Islet of Langerhans (tissue), 1 donor: ENCODE results near the gene TTC9.
"Not testable (repeated sequence)": the region's sequence is repeated elsewhere in the genome, so short reads cannot be mapped to it uniquely, and the experiment has no call there.

Experiments used
- FAIRE-seq: peaks from one replicate; lab custom pipeline; 2011; peaks lifted over from hg19 to GRCh38; lab: Jason Lieb, UNC

TTC9 gene

DNA sequence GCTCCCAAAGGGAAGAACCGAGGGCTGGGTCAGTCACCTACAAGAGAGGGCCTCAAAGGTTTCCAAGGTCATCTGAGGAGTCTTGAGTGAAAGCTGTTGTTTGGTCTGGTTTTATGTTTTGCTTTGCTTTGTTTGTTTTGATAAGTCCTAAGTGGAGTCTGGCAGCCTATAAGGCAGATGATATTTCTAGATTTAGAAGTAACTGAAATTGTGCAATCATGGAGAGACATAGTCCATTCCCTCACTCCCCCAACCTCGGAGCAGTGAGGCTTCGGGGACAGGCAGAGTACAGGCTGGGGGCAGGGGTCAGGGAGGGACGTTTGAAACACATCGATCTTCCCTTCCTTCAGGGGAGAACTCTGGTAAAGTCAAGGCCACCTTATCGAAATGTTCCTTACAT is 42.3 kb downstream of the TTC9 start:
- no peak for FAIRE-seq

GRCh38 chr14:70685474-70686197 is 43.9 kb downstream of the TTC9 start:
- FAIRE-seq = no peak

GRCh38 chr14:70692210-70692609 is 50.5 kb downstream of the TTC9 start:
- FAIRE-seq = no peak

DNA sequence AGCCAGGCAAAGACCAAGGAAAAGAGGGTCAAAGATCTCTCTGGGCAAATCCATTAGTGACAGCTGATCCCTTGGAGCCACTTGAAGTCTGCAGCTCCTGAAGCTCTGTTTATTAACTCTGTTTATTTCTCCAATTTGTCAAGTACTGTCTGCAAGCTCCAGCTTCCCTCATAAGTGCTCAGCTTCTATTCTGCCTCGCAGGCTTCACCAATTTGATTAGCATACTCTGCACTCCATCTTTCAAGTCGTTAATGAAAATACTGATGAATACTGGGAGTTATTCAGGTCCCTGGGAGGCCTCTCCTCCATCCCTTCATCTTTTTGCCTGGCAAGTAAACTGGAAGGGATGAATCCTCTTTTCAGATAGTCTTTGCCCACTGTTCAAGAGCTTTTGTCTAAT is 54.3 kb downstream of the TTC9 start:
- FAIRE-seq = no peak

DNA sequence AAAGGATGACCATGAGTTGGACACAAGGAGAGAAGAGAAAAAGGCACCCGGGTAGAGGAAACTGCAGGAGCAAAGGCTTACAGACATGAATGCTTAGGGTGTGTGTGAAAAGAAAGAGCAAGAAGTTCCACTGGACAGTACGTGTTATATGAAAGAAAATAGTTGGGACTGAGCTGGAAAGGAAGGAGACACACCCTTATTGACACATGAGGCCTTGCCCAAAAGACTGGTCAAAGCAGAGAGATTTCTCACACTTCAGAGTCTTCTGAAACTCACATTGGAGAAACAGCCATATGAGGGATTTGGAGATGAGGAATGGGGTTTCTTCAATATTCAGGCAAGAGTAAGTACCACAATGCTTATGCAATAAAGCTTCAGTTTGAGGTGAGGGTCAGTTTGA is 56.0 kb downstream of the TTC9 start:
- FAIRE-seq = no peak

DNA sequence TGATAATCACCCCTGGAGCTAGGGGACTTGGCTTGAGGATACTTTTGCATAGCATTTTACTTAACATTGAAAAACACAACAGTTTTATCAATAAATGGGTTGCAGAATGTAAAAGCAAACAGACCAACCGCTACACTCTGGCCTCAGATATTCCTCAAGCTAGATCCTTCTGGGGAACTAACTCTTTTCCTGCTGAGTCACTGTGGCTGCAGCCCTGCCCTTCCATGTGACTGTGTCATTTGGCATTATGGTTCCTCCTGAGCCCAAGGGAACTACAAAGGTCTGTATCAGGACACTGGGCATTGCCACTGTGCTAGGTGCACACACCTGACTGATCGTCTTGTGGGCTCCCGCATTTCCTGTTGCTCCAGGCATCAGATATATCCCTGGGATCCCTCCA is 56.6 kb downstream of the TTC9 start:
- FAIRE-seq = no peak

- FAIRE-seq = no peak
These were observed 57.9 kb downstream of the TTC9 start for GRCh38 chr14:70699646-70700045.

- FAIRE-seq = no peak
These were observed 59.4 kb downstream of the TTC9 start for GRCh38 chr14:70700955-70701585.

DNA sequence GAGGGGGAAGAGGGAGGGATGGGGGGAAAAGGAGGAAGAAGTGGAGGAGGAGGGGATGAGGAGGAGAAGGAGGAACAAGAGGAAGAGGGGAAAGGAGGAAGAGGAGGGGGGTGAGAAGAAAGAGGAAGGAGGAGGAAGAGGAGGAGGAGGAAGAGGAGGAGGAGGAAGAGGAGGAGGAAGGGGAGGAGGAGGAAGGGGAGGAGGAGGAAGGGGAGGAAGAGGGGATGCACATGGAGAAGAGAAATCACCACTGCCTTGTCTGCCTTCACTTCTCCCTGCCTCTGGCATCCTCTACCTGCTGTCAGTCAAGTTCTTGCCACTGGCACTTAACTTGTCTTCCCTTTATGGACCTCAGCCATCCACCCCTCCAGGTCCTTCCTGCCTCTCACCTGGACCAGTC is 59.9 kb downstream of the TTC9 start:
- no peak for FAIRE-seq

DNA sequence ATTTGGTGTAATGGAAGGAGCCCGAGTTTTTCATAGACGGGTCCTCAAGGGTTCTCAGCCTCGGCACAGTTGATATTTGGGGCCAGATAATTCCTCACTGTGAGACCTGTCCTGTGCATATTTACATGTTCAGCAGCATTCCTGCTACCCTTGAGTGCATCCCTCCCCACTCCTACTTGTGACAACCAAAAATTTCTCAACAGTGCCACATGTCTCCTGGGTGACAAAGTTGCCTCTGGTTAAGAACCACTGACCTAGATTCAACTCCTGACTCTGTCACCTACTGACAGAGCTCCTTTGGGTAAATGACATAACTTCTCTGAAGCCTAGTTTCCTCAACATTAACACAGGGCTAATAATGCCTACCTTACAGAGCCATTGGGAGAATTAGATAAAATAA is 60.4 kb downstream of the TTC9 start:
- FAIRE-seq = no peak

DNA sequence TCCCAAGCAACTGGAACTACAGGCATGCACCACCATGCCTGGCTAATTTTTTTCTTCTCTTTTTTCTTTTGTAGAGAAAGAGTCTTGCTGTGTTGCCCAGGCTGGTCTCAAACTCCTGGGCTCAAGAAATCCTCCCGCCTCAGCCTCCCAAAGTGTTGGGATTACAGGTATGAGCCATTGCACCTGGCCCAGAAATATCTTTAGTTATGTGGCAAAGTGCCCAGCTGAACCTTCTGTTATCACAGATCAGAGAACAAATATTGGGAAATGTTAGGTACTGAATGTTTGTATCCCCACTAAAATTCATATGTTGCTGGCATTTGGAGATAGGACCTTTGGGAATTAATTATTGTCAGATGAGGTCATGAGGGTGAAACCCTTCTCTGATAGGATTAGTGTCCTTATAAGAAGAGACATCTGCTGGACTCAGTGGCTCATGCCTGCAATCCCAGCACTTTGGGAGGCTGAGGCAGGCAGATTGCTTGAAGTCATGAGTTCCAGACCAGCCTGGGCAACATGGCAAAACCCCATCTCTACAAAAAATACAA is 62.0 kb downstream of the TTC9 start:
- FAIRE-seq = not testable (repeated sequence)

DNA sequence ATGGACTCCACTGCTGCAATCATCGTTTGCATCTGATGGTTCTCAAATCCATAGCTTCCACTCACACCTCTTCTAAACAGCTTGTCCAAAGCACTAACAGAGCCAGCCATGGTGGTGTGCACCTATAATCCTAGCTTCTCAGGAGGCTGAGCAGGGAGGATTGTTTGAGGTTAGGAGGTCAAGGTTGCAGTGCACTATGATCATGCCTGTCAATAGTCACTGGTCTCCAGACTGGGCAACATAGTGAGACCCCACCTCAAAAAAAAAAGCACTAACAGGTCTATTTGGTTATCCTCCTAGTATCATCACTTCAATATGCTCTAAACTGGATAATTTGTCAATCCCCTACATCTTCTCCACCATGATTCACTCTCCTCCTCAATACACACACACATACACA is 63.2 kb downstream of the TTC9 start:
- FAIRE-seq = no peak

DNA sequence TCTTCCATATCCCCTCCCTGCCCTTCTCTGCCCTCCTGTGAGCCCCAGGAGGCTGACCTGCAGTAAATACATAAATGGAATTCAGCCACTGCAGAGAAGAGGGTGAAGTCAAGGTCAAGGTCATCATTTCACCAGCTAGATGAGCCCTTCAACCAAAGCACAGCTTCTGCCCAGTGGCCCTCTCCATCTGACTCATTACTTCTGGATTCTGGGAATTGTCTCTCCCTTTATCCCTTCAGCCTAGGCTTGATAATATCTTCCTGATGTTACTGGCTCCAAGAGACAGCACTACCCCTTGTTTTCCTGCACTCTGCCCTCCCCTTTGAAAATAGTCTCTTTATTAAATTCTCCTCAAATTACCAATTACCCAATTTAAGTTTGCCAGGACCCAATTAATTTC is 64.5 kb downstream of the TTC9 start:
- FAIRE-seq = no peak

DNA sequence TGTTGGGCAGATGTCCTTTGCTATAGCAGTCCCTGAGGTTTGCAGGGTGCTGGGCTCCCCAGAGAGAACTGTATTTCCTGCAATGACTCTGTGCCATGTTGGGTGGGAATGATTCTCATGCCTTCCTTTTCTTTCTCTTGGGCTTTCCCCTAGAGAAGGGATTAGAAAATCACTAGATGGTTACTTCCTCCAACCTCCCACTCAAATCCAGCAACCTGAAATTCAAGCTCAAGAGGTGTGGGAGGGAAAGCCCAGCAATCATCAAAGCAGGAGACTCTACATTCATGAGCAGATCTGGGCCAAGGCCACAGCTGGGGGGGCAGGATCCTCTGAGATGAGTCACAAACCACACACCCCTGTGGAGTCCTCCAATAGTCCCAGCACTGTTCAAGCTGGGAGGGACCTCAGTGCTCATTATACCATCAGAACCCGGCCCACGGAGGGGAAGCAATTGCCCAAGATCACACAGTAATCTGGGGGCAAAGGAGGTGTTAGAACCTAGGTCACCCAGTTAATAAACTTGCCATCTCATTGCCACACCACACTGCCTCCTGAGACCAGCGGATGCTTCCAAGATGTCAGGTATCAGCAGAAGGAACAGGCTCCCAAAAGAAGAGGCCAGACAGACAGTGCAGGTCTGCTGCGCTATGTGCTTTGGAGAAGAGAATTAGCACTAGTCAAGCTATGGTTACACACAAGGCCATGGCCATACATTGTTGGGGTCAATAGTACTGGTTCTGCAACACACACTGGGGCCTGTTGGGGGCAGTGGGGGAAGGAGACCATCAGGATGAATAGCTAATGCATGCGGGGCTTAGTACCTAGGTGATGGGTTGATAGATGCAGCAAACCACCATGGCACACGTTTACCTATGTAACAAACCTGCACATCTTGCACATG is 65.7 kb downstream of the TTC9 start:
- no peak for FAIRE-seq

- FAIRE-seq = no peak
These were observed 67.2 kb downstream of the TTC9 start for GRCh38 chr14:70708717-70709570.

- FAIRE-seq = no peak
These were observed 68.1 kb downstream of the TTC9 start for GRCh38 chr14:70709726-70710382.

GRCh38 chr14:70711451-70711850 is 69.7 kb downstream of the TTC9 start:
- FAIRE-seq = no peak

DNA sequence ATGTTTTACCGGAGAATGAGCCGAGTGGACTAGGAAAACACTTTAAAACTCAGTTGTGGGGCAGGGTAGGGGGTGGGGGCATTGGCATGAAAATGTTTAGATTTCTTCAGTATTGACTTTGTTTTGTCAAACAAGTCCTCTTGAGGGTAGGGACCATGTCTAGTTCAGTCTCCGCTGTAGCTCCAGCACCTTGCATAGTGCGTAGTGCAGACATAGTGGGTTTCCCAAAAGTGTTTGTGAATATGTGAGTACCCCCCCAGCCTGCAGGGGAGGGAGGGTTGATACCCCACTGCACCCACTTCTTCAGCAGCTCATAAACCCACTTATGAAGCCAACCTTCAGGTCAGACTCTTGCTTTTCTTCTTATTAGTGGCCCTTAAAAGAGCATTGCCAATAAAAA is 71.4 kb downstream of the TTC9 start:
- no peak for FAIRE-seq

DNA sequence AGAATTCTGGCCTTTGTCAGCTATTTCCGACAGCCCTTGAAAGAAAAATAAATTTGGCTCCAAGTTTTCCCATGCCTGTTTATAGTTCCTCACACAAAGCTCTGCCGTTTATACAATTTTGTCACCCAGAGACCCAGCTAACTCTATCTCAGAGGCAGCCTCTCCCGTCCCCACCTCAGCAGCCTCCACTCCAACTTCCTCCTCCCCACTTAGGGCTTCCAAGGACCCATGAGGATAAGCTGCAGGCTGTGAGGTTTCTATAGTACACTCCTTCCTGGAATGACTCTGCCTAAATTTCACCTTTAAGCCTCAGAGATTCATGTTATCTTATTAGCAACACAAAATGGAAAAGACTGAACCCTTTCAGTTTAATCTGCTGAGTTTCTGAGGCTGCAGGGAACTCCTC is 71.8 kb downstream of the TTC9 start:
- no peak for FAIRE-seq

GRCh38 chr14:70714055-70714550 is 72.4 kb downstream of the TTC9 start:
- peak; percentile 94 for FAIRE-seq

- no peak for FAIRE-seq
These were observed 74.8 kb downstream of the TTC9 start for GRCh38 chr14:70716483-70716882.
